ENCODE measurements around the gene GLRA1.
A peak's percentile ranks its signal among the peaks of the same experiment; 100 is the strongest.

The GLRA1 gene

DNA sequence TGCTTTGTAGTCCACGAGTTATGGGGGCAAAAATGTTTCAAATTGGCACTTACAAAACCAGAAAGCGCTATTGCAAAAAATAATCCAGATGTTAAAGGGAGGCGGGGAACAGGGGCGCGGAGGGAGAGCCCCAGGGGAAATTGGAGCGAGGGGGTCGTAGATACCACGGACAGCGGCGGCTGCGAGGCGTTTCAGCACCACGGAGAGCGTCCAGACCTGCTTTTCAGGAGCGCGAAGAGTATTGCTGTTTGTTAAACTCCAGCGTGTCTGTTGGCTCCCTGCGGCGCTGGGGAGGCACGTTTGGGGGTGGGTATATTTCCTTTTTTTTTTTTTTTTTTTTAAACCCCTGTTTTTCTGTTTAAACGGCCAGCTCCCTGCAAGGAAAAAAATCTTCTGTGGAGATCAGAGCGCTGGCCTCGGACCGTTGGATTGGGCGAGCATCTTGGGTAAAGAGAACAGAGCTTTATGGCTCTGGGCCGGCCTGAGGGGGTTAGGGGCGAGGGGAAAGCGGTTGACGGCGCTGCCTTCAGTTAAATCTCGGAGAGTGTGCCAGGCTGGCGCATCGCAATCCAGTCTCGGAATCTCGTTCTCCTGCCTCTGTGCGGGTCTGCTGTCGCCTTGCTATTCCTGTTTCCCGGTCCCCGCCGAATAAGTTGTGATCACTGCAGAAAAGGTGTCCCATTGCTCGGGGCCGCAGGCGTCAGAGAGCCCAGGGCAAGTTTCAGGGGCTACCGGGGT is at the start of gene GLRA1:
TSS of gene GLRA1 (minus strand) at position 288 of the 738 bp plus-strand sequence. CDS start 302 bp downstream, outside the sequence.
- POLR2A ChIA-PET: no interaction called here
- peak; percentile 72 for DNase-seq (ENCODE audit: extremely low spot score)
- CTCF ChIA-PET: interaction anchor here (0.7 kb wide), 1 partner anchor 1331 kb away, joined by 3 read pairs; no protein-coding TSS in a partner anchor
- TF ChIP-seq CTBP1 (IDR thresholded peaks at IDR 0.05; ENCODE audit: borderline replicate concordance): no peak
- no peak for TF ChIP-seq SP1 (IDR thresholded peaks at IDR 0.05)
- TF ChIP-seq SUZ12 (IDR thresholded peaks at IDR 0.05): no peak
- no peak for TF ChIP-seq ELF4 (IDR thresholded peaks at IDR 0.05)
- TF ChIP-seq BHLHE40 (IDR thresholded peaks at IDR 0.05; ENCODE audit: borderline replicate concordance): no peak
- no peak for TF ChIP-seq NFRKB (IDR thresholded peaks at IDR 0.05)
- no peak for TF ChIP-seq PKNOX1 (IDR thresholded peaks at IDR 0.05)
- TF ChIP-seq ARNT (IDR thresholded peaks at IDR 0.05): no peak
- TF ChIP-seq HDGF (IDR thresholded peaks at IDR 0.05; ENCODE audit: borderline replicate concordance): no peak
- no peak for TF ChIP-seq TARDBP (IDR thresholded peaks at IDR 0.05)
- TF ChIP-seq ZNF384 (IDR thresholded peaks at IDR 0.05): no peak
- no peak for TF ChIP-seq FOXA1 (IDR thresholded peaks at IDR 0.05)
- TF ChIP-seq L3MBTL2 (conservative IDR thresholded peaks at IDR 0.05): no peak
- TF ChIP-seq LEF1 (IDR thresholded peaks at IDR 0.05; ENCODE audit: borderline replicate concordance): no peak
- no peak for TF ChIP-seq FOXM1 (IDR thresholded peaks at IDR 0.05; ENCODE audit: borderline replicate concordance)

DNA sequence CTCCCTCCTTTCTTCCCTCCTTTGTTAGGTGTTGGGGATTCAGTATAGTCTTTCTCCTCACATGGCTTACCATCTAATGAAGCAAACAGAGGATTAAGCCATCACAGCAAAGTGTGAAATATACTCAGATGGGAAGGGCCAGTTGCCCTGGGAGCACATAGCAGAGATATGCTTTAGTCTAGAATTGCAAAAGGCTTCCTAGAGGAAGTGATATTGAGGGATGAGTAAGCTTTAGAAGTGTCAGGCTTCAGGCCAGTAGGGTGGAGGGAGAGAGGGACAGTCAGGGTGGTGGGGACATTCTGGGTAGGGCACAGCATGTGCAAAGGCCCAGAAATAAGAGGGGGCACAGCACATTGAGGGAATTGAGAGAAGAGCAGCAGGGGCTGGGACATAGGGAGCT is 46.2 kb upstream of the GLRA1 start:
- TF ChIP-seq BHLHE40 (IDR thresholded peaks at IDR 0.05; ENCODE audit: borderline replicate concordance): no peak
- TF ChIP-seq ELF4 (IDR thresholded peaks at IDR 0.05): no peak
- no peak for TF ChIP-seq FOXK2 (IDR thresholded peaks at IDR 0.05)
- no peak for TF ChIP-seq PKNOX1 (IDR thresholded peaks at IDR 0.05)
- no peak for TF ChIP-seq CTBP1 (IDR thresholded peaks at IDR 0.05; ENCODE audit: borderline replicate concordance)
- no peak for TF ChIP-seq SP1 (IDR thresholded peaks at IDR 0.05)
- TF ChIP-seq HDGF (IDR thresholded peaks at IDR 0.05; ENCODE audit: borderline replicate concordance): no peak
- TF ChIP-seq LEF1 (IDR thresholded peaks at IDR 0.05; ENCODE audit: borderline replicate concordance): no peak
- TF ChIP-seq SUZ12 (IDR thresholded peaks at IDR 0.05): no peak
- TF ChIP-seq NFRKB (IDR thresholded peaks at IDR 0.05): no peak
- no peak for TF ChIP-seq FOXA1 (IDR thresholded peaks at IDR 0.05)
- TF ChIP-seq ARNT (IDR thresholded peaks at IDR 0.05): no peak
- no peak for TF ChIP-seq L3MBTL2 (conservative IDR thresholded peaks at IDR 0.05)
- no peak for TF ChIP-seq FOXM1 (IDR thresholded peaks at IDR 0.05; ENCODE audit: borderline replicate concordance)
- TF ChIP-seq ZNF384 (IDR thresholded peaks at IDR 0.05): no peak
- no peak for TF ChIP-seq TARDBP (IDR thresholded peaks at IDR 0.05)
- ChIA-PET CTCF (no interaction called here), POLR2A (no interaction called here)
- DNase-seq (ENCODE audit: extremely low spot score): no peak

- TF ChIP-seq SP1 (IDR thresholded peaks at IDR 0.05): no peak
- POLR2A ChIA-PET: no interaction called here
- CTCF ChIA-PET: no interaction called here
- no peak for DNase-seq (ENCODE audit: extremely low spot score)
Measured at GRCh38 chr5:151967865-151968264, 43.2 kb upstream of the GLRA1 start.

- TF ChIP-seq BHLHE40 (IDR thresholded peaks at IDR 0.05; ENCODE audit: borderline replicate concordance) (no peak), FOXK2 (IDR thresholded peaks at IDR 0.05) (no peak), FOXM1 (IDR thresholded peaks at IDR 0.05; ENCODE audit: borderline replicate concordance) (no peak), CTBP1 (IDR thresholded peaks at IDR 0.05; ENCODE audit: borderline replicate concordance) (no peak), ARNT (IDR thresholded peaks at IDR 0.05) (no peak), PKNOX1 (IDR thresholded peaks at IDR 0.05) (no peak), HDGF (IDR thresholded peaks at IDR 0.05; ENCODE audit: borderline replicate concordance) (no peak), LEF1 (IDR thresholded peaks at IDR 0.05; ENCODE audit: borderline replicate concordance) (no peak), TARDBP (IDR thresholded peaks at IDR 0.05) (no peak), SUZ12 (IDR thresholded peaks at IDR 0.05) (no peak), ZNF384 (IDR thresholded peaks at IDR 0.05) (no peak), NFRKB (IDR thresholded peaks at IDR 0.05) (no peak), FOXA1 (IDR thresholded peaks at IDR 0.05) (no peak), L3MBTL2 (conservative IDR thresholded peaks at IDR 0.05) (no peak), ELF4 (IDR thresholded peaks at IDR 0.05) (no peak)
- ChIA-PET POLR2A (no interaction called here), CTCF (interaction anchor here (0.6 kb wide), 1 partner anchor 127 kb away, joined by 4 read pairs; no protein-coding TSS in a partner anchor)
- no peak for DNase-seq (ENCODE audit: extremely low spot score)
Measured at GRCh38 chr5:151966046-151966445, 41.4 kb upstream of the GLRA1 start.

DNA sequence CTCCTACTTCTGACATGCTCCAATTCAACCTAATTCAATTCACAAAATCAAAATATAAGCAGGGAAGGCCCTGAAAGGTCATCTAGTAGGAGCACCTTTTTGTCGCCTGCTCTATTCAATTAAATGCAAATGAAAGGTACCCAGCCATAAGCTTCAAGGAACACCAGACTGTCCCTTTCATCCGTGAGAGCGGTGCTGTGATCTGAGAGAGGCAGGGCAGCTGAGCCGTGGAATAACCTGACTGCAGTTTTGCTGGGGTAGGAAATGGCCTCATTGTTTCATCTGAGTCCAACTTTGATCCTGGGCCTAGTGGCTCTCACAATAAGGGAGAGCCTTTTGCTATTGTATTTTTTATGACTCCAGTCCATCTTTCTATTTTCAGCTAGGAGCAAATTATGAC is 39.8 kb upstream of the GLRA1 start:
- CTCF ChIA-PET: no interaction called here
- TF ChIP-seq FOXK2 (IDR thresholded peaks at IDR 0.05): no peak
- TF ChIP-seq ARNT (IDR thresholded peaks at IDR 0.05): no peak
- TF ChIP-seq ZNF384 (IDR thresholded peaks at IDR 0.05): no peak
- TF ChIP-seq FOXA1 (IDR thresholded peaks at IDR 0.05): no peak
- no peak for TF ChIP-seq PKNOX1 (IDR thresholded peaks at IDR 0.05)
- TF ChIP-seq ELF4 (IDR thresholded peaks at IDR 0.05): no peak
- no peak for TF ChIP-seq L3MBTL2 (conservative IDR thresholded peaks at IDR 0.05)
- TF ChIP-seq FOXM1 (IDR thresholded peaks at IDR 0.05; ENCODE audit: borderline replicate concordance): no peak
- no peak for TF ChIP-seq TARDBP (IDR thresholded peaks at IDR 0.05)
- no peak for TF ChIP-seq BHLHE40 (IDR thresholded peaks at IDR 0.05; ENCODE audit: borderline replicate concordance)
- no peak for DNase-seq (ENCODE audit: extremely low spot score)
- POLR2A ChIA-PET: no interaction called here

Measured in HEK293T (cell line).